CD14-positive monocyte (primary cell): ENCODE measurements around the gene LARP1. TPM values are rescaled to one million over a fixed set of nuclear protein-coding genes. Genes with fewer than 3 reads are reported as not detected.

Experiments
- DNase-seq, 3 donors: peaks; one replicate each; pipeline ENCODE4 v3.0.0-alpha.2; 2011 to 2022
- H2AFZ ChIP-seq: 2 replicates; pipeline ENCODE4 v1.6.0; 2012; ENCODE audit warnings: mild to moderate bottlenecking, low read depth, low read length, inconsistent platforms; ENCODE audit not compliant: insufficient read depth, poor library complexity, severe bottlenecking
- H3K27ac ChIP-seq, 2 donors: 1 replicate in 1 of 2; 2 replicates in 1 of 2; pipeline ENCODE4 v1.5.1; 2012 to 2013; ENCODE audit warnings: low read length in 2 of 2, control low read depth in 1 of 2, inconsistent platforms in 1 of 2, low read depth in 1 of 2, mild to moderate bottlenecking in 1 of 2
- H3K27me3 ChIP-seq, 2 donors: one replicate each; pipeline versions ENCODE4 v1.6.0 to v1.6.1; 2011 to 2013; ENCODE audit warnings: low read length in 2 of 2; ENCODE audit not compliant: control insufficient read depth in 2 of 2, insufficient read depth in 2 of 2
- H3K36me3 ChIP-seq, 2 donors: replicated peaks in 1 of 2; 1 replicate in 1 of 2; 2 replicates in 1 of 2; pipeline versions ENCODE4 v1.5.1 to v1.6.1; 2012 to 2013; ENCODE audit warnings: low read length in 2 of 2, control low read depth in 1 of 2, inconsistent platforms in 1 of 2, mild to moderate bottlenecking in 1 of 2; ENCODE audit not compliant: insufficient read depth in 2 of 2, control insufficient read depth in 1 of 2
- H3K4me1 ChIP-seq, 2 donors: 1 replicate in 1 of 2; 2 replicates in 1 of 2; pipeline versions ENCODE4 v1.5.1 to v1.6.1; 2012 to 2013; ENCODE audit warnings: low read length in 2 of 2, control low read depth in 1 of 2, inconsistent platforms in 1 of 2, mild to moderate bottlenecking in 1 of 2, moderate library complexity in 1 of 2; ENCODE audit not compliant: insufficient read depth in 2 of 2, control insufficient read depth in 1 of 2
- H3K4me2 ChIP-seq: replicated peaks from 2 replicates; pipeline ENCODE3; 2012; ENCODE audit warnings: low read length, moderate library complexity, mild to moderate bottlenecking; ENCODE audit not compliant: poor library complexity, severe bottlenecking; ENCODE audit errors: extremely low read depth
- H3K4me3 ChIP-seq, 3 experiments: fragments of 200-600 bp in 1 of 3; sonication (generic) in 1 of 3; replicated peaks in 1 of 3; 1 replicate in 2 of 3; 2 replicates in 1 of 3; pipeline ENCODE4 v1.5.1; 2011 to 2013; ENCODE audit warnings: low read length in 3 of 3, mild to moderate bottlenecking in 3 of 3, control low read depth in 2 of 3, low read depth in 2 of 3, inconsistent platforms in 1 of 3, moderate library complexity in 1 of 3
- H3K79me2 ChIP-seq: 2 replicates; pipeline ENCODE4 v1.6.0; 2012; ENCODE audit warnings: mild to moderate bottlenecking, control low read depth, inconsistent platforms, low read length, moderate library complexity; ENCODE audit not compliant: insufficient read depth
- H3K9ac ChIP-seq: 2 replicates; pipeline ENCODE4 v1.6.0; 2017; ENCODE audit warnings: low read length, mild to moderate bottlenecking; ENCODE audit not compliant: insufficient read depth, poor library complexity, severe bottlenecking
- H3K9me3 ChIP-seq, 2 donors: replicated peaks in 1 of 2; 1 replicate in 1 of 2; 2 replicates in 1 of 2; pipeline versions ENCODE4 v1.5.1 to v1.6.1; 2012 to 2013; ENCODE audit warnings: low read length in 2 of 2, control low read depth in 1 of 2; ENCODE audit not compliant: control insufficient read depth in 1 of 2, insufficient read depth in 1 of 2
- H4K20me1 ChIP-seq: 2 replicates; pipeline ENCODE4 v1.6.0; 2012; ENCODE audit warnings: mild to moderate bottlenecking, low read length, control low read depth, moderate library complexity; ENCODE audit not compliant: insufficient read depth
- H3K27ac Mint-ChIP-seq, 7 donors: one replicate each; pipeline ENCODE4 v1.8.0; 2020; ENCODE audit warnings: mild to moderate bottlenecking in 7 of 7, mixed read lengths in 7 of 7, moderate library complexity in 6 of 7, inconsistent platforms in 2 of 7
- H3K27me3 Mint-ChIP-seq, 3 donors: one replicate each; pipeline ENCODE4 v1.8.0; 2021 to 2022; ENCODE audit warnings: low read depth in 3 of 3, mild to moderate bottlenecking in 3 of 3, mixed read lengths in 3 of 3, moderate library complexity in 3 of 3, inconsistent platforms in 1 of 3
- H3K36me3 Mint-ChIP-seq, 2 donors: one replicate each; pipeline ENCODE4 v1.8.0; 2020; ENCODE audit warnings: mixed read lengths in 2 of 2, inconsistent platforms in 1 of 2, mild to moderate bottlenecking in 1 of 2
- H3K4me1 Mint-ChIP-seq: one replicate; pipeline ENCODE4 v1.8.0; 2020; ENCODE audit warnings: mild to moderate bottlenecking, mixed read lengths
- H3K4me3 Mint-ChIP-seq, 2 donors: one replicate each; pipeline ENCODE4 v1.8.0; 2020; ENCODE audit warnings: mild to moderate bottlenecking in 2 of 2, mixed read lengths in 2 of 2, moderate library complexity in 1 of 2
- H3K9me3 Mint-ChIP-seq, 7 donors: one replicate each; pipeline ENCODE4 v1.8.0; 2020 to 2022; ENCODE audit warnings: mixed read lengths in 7 of 7, mild to moderate bottlenecking in 6 of 7, moderate library complexity in 6 of 7, inconsistent platforms in 2 of 7
- CTCF ChIP-seq: fragments of 200-600 bp; IDR thresholded peaks from one replicate; pipeline ENCODE4 v1.8.0; 2022; ENCODE audit warnings: antibody characterized with exemption, mild to moderate bottlenecking
- WGBS: methylation state at CpG from one replicate; pipeline ENCODE4 v1.1.5; 2013; ENCODE audit warnings: missing lambda C conversion rate; ENCODE audit not compliant: insufficient coverage; 5-methylcytosine and 5-hydroxymethylcytosine counted together
- intact Hi-C, 2 donors: fragments of 100-400 bp; cut with micrococcal nuclease; formaldehyde crosslinking; loops; one replicate each; pipeline versions ENCODE4 v1.15.0 to v1.15.1; 2023
- polyA plus RNA-seq, 3 donors: library from polyadenylated mRNA; depleted of rRNA in 1 of 3; unstranded in 2 of 3; stranded (reverse) in 1 of 3; fragments of 300-500 nt in 2 of 3; fragments of >200 nt in 1 of 3; fragmentation: Illumina TruSeq in 2 of 3; gene quantifications; 1 replicate in 2 of 3; 2 replicates in 1 of 3; pipeline ENCODE4 v1.2.3, GENCODE V29; 2012 to 2021

LARP1 gene
- polyA plus RNA-seq, 3 donors: 4.7 to 55.0 (median 5.8) TPM

- peaks cover 100% of the 10 kb centered on the region for H3K79me2 ChIP-seq
- H3K9me3 ChIP-seq: no peaks in the 10 kb centered on the region
- 87% methylated on average over 3 of the region's 10 CpGs for WGBS
- no peaks in the 10 kb centered on the region for H3K27me3 ChIP-seq
- no peak overlapping the region for H3K4me2 ChIP-seq
- Mint-ChIP-seq H3K27ac (peak overlapping the region in 4 of 7 donors; percentile 13 to 85 (median 57)), H3K36me3 (peaks cover 4 to 10% of the 10 kb centered on the region in 2 donors), H3K9me3 (no peaks in the 10 kb centered on the region), H3K27me3 (peaks cover 0 to 5% (median 0%) of the 10 kb centered on the region in 3 donors), H3K4me3 (no peak overlapping the region), H3K4me1 (peaks cover 72% of the 10 kb centered on the region)
- H3K4me3 ChIP-seq: no peak overlapping the region
- H2AFZ ChIP-seq: no peak overlapping the region
- peaks cover 47 to 57% of the 10 kb centered on the region in 2 donors for H3K4me1 ChIP-seq
- intact Hi-C loops: loop anchor here in 1 of 2 donors (5.0 kb wide), 1 partner anchor 42 kb away; no protein-coding TSS in a partner anchor
- DNase-seq: no peak
- peaks cover 98% of the 10 kb centered on the region for H4K20me1 ChIP-seq
- no peak for TF ChIP-seq CTCF
- H3K36me3 ChIP-seq: no peaks in the 10 kb centered on the region
- no peak overlapping the region for H3K9ac ChIP-seq
- peak overlapping the region in 1 of 2 donors; percentile 68 for H3K27ac ChIP-seq
These were observed 10.3 kb downstream of the LARP1 start for GRCh38 chr5:154765396-154765925.

GRCh38 chr5:154766558-154767281 is 11.5 kb downstream of the LARP1 start:
- Histone ChIP-seq H3K9ac (no peak overlapping the region), H4K20me1 (peaks cover 98% of the 10 kb centered on the region), H3K4me3 (no peak overlapping the region), H3K27ac (peak overlapping the region; percentile 2 to 68), H3K4me2 (no peak overlapping the region), H3K9me3 (no peaks in the 10 kb centered on the region), H3K79me2 (peaks cover 100% of the 10 kb centered on the region), H3K4me1 (peaks cover 40 to 48% of the 10 kb centered on the region in 2 donors), H2AFZ (no peak overlapping the region), H3K36me3 (peaks cover 3 to 6% of the 10 kb centered on the region in 2 donors), H3K27me3 (no peaks in the 10 kb centered on the region)
- peaks cover 67% of the 10 kb centered on the region for H3K4me1 Mint-ChIP-seq
- DNase-seq: no peak
- no peak for TF ChIP-seq CTCF
- 81% methylated on average over 3 of the region's 3 CpGs for WGBS
- no peaks in the 10 kb centered on the region for H3K9me3 Mint-ChIP-seq
- H3K27ac Mint-ChIP-seq: peak overlapping the region in 6 of 7 donors; percentile 2 to 84 (median 70)
- intact Hi-C loops: loop anchor here in 1 of 2 donors (5.0 kb wide), 1 partner anchor 41 kb away; no protein-coding TSS in a partner anchor
- H3K36me3 Mint-ChIP-seq: peaks cover 5 to 17% of the 10 kb centered on the region in 2 donors
- H3K4me3 Mint-ChIP-seq: no peak overlapping the region
- peaks cover 0 to 4% (median 3%) of the 10 kb centered on the region in 3 donors for H3K27me3 Mint-ChIP-seq
